GM12801 (cell line): ENCODE measurements around the gene MRPS7.

Experiments
- TF ChIP-seq, protein P1 (sequence below): IDR thresholded peaks from one replicate; pipeline ENCODE4 v1.5.1; 2011; ENCODE audit warnings: control low read depth; ENCODE audit not compliant: insufficient read length; ENCODE audit errors: extremely low read depth

The MRPS7 gene

GRCh38 chr17:75263055-75263454 lies 1.4 kb downstream of the MRPS7 start:
- TF ChIP-seq, protein P1, sequence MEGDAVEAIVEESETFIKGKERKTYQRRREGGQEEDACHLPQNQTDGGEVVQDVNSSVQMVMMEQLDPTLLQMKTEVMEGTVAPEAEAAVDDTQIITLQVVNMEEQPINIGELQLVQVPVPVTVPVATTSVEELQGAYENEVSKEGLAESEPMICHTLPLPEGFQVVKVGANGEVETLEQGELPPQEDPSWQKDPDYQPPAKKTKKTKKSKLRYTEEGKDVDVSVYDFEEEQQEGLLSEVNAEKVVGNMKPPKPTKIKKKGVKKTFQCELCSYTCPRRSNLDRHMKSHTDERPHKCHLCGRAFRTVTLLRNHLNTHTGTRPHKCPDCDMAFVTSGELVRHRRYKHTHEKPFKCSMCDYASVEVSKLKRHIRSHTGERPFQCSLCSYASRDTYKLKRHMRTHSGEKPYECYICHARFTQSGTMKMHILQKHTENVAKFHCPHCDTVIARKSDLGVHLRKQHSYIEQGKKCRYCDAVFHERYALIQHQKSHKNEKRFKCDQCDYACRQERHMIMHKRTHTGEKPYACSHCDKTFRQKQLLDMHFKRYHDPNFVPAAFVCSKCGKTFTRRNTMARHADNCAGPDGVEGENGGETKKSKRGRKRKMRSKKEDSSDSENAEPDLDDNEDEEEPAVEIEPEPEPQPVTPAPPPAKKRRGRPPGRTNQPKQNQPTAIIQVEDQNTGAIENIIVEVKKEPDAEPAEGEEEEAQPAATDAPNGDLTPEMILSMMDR: no peak

- TF ChIP-seq, protein P1: no peak
Measured at GRCh38 chr17:75265614-75266315, 4.1 kb downstream of the MRPS7 start.

- TF ChIP-seq, protein P1: no peak
Measured at GRCh38 chr17:75266316-75267152, 4.9 kb downstream of the MRPS7 start.

GRCh38 chr17:75267153-75267410 lies 5.4 kb downstream of the MRPS7 start:
- TF ChIP-seq, protein P1: no peak

- TF ChIP-seq, protein P1: no peak
Measured at GRCh38 chr17:75267411-75268232, 5.9 kb downstream of the MRPS7 start.

GRCh38 chr17:75269844-75270217 lies 8.2 kb downstream of the MRPS7 start:
- TF ChIP-seq, protein P1: no peak

DNA sequence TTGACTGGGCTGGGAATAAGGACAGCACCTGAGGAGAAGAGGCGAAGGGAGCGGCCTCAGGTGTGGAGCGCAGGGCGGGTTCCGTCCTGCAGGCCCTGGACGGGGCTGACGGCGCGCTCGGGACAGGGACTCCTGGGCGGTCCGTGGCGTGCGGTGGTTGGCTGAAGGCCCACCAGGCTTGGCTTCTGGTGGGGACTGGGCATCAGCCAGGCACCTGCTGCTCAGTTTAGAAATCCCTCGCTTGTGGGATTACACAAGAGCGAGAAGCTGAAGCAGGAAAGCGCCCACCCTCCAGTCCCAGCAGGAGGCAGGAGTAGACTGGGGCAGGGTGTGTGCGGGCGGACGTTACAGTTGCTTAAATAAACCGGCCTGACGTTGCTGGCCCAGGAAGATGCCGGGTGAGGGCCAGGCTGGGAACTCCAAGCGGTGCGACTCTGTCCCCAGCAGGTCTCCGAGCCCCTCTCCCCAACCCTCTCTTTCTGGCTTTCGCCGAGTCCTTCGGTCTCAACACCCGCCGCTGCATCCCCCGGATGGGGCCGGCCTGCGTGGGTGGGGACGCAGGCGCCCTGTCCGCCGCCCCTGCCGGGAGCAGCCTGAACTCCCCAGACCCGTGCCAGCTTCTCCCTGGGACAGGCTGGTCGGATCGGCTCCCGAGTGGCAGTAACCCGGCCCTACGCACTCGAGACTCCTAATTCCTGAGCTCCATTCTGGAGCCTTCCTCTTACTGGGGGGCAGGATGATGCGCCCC lies 8.7 kb downstream of the MRPS7 start:
- TF ChIP-seq, protein P1: no peak
